ENCODE results near the gene IGFN1.
"Not testable (repeated sequence)": the region's sequence is repeated elsewhere in the genome, so short reads cannot be mapped to it uniquely, and the experiment has no call there.

IGFN1 gene

DNA sequence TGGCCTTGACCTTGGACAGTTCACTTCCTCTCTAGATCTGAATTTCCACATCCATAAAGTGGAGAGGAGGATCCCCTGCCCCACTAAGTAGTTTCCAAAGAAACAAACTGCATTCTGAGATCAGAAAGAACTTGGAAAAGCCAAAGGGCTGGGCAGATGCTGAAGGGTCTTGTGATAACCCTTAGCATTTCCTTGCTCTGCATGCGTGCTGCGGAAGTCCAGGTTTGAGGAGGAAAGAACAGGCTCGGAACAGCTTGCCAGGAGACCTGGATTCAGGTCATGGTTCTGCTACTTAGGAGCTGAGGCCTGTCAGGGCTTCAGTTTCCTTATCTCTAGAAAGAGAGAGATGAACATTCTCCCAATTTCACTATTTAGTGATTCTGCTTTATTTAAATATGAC lies 27.2 kb downstream of the IGFN1 start:
- no peak for DNase-seq (ENCODE audit: low spot score)

DNA sequence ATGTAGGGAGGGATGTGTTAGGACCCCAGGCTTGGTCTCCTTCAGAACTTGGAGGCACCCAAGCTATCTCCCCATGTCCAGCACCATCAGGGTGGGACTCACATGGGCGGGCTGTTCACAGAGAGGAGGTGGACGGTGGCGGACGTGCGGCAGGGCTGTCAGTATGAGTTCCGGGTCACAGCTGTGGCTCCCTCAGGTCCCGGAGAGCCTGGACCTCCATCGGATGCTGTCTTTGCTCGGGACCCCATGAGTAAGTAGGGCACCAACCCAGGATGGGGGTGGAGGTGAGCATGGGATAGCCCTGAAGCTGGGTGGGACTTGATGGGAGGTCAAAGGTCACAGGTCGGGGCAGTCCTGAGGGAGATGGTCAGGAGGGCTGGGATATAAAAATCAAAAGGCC lies 27.8 kb downstream of the IGFN1 start:
- DNase-seq (ENCODE audit: low spot score): no peak

DNA sequence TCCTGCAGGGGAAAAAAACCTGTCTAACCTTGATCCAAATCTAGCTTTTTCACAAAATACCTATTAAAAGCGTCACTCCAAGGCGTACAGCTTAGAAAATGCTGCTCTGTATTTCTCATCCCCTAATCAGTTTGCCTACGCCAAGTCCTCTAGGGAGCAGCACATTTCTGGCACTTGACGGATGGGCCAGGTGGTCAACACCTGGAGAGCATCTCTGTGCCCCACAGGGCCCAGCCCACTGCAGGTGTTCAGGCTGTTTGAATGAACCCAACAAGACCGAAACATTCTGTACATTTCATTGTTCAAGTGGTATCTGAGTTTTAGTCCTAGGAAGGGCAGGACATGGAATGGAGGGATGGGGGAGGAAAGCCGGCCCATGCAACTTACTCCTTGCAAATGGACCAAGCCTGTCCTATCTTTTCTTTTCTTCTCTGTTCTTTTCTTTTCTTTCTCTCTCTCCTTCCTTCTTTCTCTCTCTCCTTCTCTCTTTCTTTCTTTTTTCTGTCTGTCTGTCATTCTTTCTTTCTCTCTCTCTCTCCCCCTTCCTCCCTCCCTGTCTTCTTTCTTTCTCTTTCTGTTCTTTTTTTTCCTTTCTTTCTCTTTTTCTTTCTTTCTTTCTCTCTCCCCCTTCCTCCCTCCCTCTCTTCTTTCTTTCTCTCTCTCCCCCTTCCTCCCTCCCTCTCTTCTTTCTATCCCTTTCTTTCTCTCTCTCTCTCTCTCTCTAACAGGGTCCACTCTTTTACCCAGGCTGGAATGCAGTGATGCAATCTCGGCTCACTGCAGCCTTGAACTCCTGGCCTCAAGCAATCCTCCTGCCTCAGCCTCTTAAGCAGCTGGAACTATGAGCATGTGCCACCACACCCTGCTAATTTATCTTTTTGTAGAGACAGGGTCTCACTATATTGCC lies 29.1 kb downstream of the IGFN1 start:
- DNase-seq (ENCODE audit: low spot score): no peak

DNA sequence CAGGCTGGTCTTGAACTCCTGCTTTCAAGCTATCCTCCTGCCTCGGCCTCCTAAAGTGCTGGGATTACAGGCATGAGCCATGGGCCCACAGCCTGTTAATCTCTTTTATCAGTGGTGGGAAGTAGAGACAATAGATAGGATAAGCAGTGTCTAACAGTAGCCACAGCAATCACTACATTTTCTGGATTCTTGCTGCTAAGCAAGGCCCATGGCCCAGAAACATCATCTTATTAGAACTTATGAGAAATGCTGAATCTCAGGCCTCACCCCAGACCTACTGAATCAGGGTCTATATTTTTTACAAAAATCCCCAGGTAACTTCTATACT lies 29.7 kb downstream of the IGFN1 start:
- DNase-seq (ENCODE audit: low spot score): no peak

DNA sequence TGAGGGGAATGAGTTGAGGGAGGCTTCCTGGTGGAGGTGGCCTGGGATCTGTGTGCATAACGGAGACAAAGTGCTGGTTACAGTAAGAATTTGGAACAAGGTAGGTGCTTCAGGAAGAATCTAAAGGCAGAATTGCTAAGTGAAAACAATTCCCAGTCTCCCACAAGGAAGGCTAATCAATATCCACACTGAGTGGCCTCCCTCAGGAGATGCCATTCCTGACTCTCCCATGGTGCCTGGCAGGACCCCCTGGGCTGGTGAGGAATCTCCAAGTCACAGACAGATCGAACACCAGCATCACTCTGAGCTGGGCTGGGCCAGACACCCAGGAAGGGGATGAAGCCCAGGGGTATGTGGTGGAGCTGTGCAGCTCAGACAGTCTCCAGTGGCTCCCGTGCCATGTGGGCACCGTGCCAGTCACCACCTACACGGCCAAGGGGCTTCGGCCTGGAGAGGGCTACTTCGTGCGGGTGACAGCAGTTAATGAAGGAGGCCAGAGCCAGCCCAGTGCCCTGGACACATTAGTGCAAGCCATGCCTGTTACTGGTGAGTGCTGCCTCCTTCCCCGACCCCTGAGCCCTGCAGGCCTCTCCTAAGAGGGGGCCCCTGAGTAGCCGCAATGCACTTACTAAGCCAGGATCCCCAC lies 30.7 kb downstream of the IGFN1 start:
- DNase-seq (ENCODE audit: low spot score): no peak

DNA sequence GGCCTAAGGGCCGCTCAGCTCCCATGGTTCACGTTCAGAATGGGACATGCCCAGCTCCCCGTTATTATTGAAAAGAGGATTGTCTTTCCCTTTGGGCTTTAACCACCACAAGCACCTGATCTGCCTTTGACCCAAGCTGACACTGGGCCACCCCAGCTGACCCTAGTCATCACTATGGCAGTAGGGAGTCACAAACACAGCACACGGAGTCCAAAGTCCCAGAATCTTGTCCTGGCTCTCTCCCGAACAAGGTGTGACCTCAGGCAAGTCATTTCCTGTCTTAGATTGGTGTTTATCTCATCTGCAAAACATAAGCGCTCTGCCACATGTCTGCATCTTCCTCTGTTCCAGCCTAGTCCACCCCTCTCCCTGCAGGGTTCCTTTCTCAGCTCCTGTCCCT lies 31.5 kb downstream of the IGFN1 start:
- DNase-seq (ENCODE audit: low spot score): no peak

DNA sequence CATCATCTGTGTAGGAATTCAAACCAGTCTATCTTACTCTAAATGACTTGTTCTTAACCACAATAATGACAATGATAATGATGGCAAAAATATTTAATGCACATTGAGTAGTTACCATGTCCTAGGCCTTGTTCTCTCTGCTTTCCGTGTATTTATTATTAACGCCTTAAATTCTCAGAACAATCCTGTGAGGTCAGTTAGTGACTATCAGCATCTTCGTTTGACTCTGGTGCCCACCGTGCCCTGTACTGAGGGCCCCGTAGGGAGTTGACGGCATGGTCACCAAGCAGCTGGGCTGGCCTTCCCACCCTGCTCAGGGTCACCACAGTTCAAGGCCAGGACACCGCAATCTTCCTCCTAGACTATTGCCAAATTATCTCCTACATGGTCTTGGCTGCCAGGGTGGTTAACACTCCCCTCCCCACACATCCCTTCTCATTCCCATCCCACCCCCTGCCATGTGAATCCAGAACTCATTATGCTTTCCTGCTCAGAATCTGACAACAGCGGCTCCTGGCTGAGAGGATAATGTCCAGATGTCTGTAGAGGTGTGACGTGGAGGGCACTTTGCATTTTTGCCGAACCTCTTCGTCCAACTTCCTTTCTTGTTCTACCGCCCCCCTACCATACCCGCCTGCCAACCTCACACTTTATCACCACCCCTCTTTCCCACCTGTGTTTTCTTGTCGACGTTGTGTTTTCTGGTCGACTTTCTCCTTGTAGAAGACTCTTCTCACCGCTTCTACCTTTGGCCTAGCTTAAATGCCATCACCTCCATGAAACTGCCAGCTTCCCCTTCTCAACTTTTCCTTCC lies 33.4 kb downstream of the IGFN1 start:
- no peak for DNase-seq (ENCODE audit: low spot score)

DNA sequence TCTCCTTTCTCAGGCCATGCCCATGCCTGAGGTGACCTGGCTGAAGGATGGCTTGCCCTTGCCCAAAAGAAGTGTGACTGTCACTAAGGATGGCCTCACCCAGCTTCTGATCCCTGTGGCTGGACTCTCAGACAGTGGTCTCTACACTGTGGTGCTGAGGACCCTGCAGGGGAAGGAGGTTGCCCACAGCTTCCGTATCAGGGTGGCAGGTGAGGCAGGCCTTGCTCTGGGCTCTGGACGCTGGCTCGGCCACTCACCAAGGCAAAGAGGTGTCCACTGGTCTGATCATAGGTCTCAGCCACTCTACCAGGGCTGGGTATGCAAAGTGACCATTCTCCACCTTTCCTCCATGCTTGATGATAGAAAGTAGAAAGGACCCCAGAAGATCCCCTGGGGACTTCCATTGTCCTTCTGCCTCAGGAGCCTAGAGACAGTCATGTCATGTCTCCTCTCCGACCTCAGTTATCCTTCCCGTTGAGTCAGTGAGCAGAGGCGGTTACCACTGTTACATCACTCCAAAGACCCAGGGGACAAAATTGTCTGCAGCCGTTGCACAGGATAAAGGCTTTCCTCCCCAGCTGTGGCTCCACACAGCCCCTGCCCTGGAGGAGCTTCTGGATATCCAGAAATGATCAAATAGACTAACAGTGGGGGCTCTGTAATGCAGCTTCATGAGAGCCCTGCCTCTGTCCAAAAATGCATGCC lies 34.2 kb downstream of the IGFN1 start:
- no peak for DNase-seq (ENCODE audit: low spot score)

DNA sequence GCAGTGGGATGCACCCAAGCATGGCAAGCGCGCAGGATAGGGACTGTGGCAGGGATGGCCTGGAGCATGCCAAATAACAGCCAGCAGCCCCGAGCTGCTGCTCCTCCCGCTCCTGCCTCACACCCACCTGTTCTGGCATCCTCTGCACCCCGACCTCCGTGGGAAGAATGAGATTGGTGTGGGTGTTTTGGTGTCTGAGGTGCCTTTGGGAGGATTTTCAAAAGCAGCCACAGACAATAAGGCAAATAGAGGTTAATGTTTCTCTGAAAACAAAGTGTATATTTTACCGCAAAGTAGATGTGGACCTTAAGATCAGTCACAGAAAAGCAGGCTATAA lies 35.5 kb downstream of the IGFN1 start:
- no peak for DNase-seq (ENCODE audit: low spot score)

DNA sequence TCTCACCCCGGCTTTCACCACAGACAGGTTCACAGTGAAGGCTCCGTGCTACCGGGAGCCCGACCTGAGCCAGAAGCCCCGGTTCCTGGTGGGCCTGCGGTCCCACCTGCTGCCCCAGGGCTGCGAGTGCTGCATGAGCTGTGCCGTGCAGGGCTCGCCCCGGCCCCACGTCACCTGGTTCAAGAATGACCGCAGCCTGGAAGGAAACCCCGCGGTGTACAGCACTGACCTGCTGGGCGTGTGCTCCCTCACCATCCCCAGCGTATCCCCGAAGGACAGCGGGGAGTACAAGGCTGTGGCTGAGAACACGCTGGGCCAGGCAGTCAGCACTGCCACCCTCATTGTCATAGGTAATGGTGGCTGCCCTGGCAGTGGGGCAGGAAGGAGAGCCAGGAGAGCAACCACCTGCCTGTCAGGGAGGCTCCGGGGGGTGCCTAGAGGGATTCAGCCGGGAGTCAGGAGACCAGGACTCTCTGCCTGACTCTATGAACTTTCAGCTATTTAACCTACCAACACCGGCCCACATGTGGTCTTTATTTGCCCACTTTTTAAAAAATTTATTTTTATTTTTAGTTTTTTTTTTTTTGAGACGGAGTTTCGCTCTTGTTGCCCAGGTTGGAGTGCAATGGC lies 36.4 kb downstream of the IGFN1 start:
- no peak for DNase-seq (ENCODE audit: low spot score)

DNA sequence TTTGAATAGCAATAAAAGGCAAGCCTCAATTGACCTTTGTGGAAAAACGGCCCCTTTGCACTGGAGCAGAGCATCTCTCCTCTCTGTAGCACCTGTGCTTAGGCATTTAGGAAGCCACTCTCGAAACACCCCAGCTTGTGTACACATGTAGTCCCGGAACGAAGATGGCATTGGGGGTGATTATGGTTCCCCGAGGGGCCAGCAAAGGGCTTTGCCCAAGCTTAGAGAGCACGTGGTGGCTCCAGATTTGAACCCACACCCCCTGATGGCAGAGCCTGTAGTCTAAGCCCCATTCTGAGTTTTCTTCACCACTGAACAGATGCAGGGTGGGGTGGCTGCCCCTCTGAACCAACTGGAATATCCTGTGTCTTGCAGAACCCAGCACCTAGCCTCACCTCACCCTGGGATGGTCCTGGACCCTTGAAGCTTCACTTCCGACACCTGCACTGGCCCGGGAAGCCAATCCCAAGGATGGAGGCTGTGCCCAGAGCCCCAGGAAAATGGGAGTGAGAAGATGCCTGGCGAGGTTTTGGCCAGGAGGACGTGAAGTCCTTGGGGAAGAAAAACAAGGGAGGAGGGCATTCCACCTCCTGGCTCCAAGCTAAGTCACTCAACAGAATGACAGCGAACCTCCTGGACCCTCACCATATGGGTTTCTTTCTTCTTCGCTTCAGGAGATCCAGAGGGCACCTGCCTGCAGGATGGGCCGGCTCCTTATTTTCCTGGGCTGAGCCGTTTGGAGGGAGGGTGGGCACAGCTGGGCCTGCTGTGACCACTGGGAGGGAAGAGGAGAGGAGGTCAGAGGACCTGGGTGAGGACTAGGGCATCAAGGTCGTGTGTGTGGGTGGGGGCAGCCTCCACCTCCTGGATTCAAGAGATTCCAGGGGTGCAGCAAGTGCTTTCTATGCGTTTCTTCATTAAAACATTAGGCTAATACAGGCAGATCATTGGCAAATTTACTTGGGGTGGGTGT lies 37.7 kb downstream of the IGFN1 start:
- no peak for DNase-seq (ENCODE audit: low spot score)

DNA sequence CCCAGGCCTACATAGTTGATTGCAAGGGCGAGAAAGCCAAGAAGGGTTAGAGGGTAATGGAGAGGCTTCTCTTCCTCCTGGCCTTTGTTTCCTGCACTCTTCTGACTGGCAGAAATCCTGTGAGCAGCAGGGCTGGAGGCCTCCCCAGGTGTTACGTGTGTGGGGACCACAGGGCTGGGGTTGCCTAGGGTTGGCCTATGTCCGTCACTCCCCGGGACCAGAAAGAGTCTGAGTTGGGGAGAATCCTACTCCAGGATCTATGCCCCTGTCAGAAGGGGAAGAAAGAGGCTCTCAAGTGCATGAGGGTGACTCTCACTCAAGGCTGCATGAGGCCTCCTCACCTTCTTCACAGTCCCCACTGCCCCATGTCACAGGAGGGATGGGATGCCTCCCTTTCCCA lies 38.5 kb downstream of the IGFN1 start:
- no peak for DNase-seq (ENCODE audit: low spot score)

DNA sequence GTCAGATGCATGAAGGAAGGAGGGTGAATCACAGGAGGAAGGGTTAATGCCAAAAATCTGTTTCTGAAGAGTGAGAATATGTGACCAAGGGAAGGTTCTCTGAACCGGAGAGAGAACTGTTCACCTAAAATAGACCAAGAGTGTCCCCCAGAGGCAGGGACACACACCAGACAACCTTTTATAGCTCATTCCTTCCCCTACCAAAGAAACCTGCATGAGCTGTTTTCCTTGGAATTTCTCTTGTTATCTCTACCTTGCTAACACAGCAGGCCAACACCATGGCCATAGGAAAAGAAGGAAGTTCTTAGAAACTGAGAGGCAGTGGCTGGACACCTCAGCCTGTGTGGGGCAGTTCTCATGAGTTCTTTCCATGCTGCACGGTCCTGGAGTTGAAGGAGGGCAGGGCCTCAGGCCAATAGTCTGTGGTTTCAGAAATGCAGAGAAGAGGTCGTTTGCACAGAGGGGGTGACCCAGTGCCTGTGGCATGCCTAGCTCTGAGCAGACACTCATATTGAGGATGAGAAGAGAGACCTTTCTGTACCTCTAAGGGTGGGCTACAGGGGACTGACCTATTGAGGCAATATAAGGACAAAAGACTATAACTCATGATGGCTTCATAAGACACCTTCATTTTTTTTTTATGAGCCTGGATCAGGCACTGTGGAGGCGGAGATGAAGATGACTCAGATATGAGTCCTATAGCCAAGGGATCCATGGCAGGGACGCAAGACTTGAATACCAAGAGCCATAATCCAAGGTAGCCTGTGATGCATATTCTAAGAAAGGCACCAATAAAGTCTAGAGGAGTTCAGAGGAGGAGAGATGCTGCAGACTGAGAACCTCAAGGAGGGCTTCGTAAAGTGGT lies 39.4 kb downstream of the IGFN1 start:
- no peak for DNase-seq (ENCODE audit: low spot score)

DNA sequence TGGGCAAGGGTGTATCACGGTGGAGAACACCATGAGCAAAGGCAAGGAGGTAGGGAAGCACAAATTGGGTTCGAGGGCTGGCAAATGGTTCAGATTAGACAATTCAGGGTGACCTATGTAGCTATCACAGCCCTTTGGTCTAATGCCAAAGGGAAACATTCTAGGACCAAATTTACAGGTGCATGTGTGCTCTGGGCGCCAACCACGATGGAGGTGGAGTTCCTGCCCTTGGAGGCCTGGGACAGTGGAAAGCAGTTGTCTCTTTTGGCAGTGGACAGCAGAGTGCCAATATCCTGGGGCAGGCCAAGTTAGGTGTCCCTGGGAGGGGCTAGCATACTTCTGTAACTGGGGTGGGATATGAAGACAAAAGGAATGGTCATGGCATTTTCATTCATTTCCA lies 40.1 kb downstream of the IGFN1 start:
- no peak for DNase-seq (ENCODE audit: low spot score)

DNA sequence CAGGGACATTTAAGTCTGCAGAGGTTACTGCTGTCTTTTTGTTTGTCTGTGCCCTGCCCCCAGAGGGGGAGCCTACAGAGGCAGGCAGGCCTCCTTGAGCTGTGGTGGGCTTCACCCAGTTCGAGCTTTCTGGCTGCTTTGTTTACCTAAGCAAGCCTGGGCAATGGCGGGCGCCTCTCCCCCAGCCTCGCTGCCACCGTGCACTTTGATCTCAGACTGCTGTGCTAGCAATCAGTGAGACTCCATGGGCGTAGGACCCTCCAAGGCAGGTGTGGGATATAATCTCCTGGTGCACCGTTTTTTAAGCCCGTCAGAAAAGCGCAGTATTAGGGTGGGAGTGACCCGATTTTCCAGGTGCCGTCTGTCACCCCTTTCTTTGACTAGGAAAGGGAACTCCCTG lies 49.0 kb downstream of the IGFN1 start:
- DNase-seq (ENCODE audit: low spot score): not testable (repeated sequence)

DNA sequence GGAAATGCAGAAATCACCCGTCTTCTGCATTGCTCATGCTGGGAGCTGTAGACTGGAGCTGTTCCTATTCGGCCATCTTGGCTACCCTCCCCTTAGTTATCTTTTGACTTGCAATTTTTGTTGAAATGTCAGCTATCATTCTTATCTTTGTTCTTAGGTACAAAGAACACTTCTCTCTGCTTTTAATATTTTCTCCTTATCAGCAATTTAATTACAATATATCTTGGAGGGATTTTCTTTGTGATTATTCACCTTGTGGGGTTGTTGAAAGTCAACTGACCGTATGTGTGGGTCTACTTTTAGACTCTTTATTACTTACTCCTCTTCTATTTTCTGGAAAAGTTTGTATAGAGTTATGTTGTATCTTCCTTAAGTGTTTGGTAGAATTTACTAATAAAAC lies 49.5 kb downstream of the IGFN1 start:
- DNase-seq (ENCODE audit: low spot score): no peak

DNA sequence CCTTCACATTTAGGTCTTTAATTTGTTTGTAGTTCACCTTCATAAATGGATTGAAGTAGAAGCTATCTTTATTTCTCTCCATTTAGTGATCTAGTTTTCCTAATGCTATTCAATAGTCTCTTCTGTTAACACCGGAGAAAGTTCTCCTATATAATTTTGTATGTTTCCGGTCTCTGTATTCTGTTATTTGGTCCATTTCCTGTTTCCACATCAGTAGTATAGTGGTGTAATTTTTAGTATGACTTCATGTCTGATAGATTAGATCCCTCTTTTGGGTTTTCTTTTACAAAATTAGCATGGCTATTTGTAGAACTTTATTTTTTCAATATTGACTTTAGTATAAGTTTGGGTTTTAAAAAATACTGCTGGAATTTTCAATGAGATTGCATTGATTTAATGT lies 51.1 kb downstream of the IGFN1 start:
- DNase-seq (ENCODE audit: low spot score): no peak

DNA sequence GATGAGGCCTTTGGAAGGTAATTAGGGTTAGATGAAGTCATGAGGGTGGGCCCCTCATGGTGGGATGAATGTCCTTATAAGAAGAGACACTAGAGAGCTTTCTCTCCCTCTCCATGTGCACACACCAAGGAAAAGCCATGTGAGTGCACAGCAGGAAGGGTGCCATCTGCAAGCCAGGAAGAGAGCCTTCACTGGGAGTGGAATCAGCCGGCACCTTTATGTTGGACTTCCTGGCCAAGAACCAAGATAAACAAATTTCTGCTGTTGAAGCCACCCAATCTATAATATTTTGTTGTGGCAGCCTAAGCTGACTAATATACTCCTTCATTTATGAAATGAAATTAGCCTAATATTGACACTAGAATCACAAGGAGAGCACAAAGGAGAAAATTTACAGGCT lies 54.5 kb downstream of the IGFN1 start:
- DNase-seq (ENCODE audit: low spot score): no peak

DNA sequence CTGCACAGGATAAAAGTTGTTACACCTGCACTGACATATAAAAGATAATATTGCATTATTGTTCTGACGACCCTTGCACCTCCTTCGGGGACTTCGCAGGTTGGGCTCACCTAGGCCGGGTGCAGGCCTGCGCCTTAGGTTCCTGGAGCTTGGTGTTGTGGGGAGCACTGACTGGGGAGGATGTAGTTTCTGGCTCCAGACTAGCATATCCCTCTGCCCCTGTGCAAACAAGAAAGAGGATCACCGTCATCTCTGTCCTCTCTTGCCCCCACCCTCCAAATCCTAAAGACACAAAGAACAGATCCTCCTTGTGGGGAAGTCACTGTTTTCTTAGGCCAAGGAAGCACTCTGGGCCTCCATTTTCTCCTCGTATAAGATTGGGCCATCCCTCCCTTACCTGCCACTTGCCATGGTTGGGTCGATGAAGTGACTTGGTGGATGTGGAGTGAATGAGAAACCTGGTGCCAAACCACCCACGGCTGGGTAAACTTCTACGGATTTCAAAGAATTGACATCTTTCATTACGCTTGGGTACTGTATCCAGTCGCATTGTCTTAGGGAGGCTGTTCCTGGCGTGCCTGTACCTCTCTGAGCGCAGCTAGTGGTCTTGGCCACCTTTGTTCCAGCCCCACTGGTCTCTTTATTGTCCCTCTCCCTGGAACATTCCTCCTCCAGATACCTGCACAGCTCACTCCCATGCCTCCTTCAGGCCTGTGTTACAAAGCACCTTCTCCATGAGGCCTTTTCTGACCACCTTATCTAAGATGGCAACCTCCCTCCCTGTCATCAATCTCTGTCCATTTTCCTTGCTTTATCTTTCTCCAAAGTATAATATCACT lies 58.3 kb downstream of the IGFN1 start:
- DNase-seq (ENCODE audit: low spot score): no peak
